Osteoblast (primary cell): ENCODE measurements around the gene AMER3. TPM values are rescaled to one million over a fixed set of nuclear protein-coding genes. Genes with fewer than 3 reads are reported as not detected.

Experiments
- DNase-seq: peaks from one replicate; pipeline ENCODE4 v3.0.0; 2011; ENCODE audit warnings: low spot score, mixed read lengths; ENCODE audit not compliant: insufficient read length; ENCODE audit errors: missing footprints
- H2AFZ ChIP-seq: 2 replicates; pipeline ENCODE4 v1.6.0; 2011; ENCODE audit warnings: mild to moderate bottlenecking, low read length
- H3K27ac ChIP-seq: 2 replicates; pipeline ENCODE4 v1.5.1; 2011; ENCODE audit warnings: mild to moderate bottlenecking, low read depth, low read length, moderate library complexity
- H3K27me3 ChIP-seq: 2 replicates; pipeline ENCODE4 v1.6.0; 2012; ENCODE audit warnings: mild to moderate bottlenecking, control low read depth, inconsistent platforms, low read length, moderate library complexity; ENCODE audit not compliant: insufficient read depth
- H3K36me3 ChIP-seq: 2 replicates; pipeline ENCODE4 v1.5.1; 2011; ENCODE audit warnings: mild to moderate bottlenecking, low read length, control low read depth, moderate library complexity; ENCODE audit not compliant: insufficient read depth
- H3K4me1 ChIP-seq: 2 replicates; pipeline ENCODE4 v1.5.1; 2011; ENCODE audit warnings: mild to moderate bottlenecking, low read length, control low read depth, moderate library complexity; ENCODE audit not compliant: insufficient read depth
- H3K4me2 ChIP-seq: 2 replicates; pipeline ENCODE4 v1.6.0; 2011; ENCODE audit warnings: mild to moderate bottlenecking, low read length; ENCODE audit not compliant: insufficient read depth
- H3K4me3 ChIP-seq: fragments of 200-600 bp; sonication (generic); 3 replicates; pipeline ENCODE4 v1.5.1; 2012; ENCODE audit warnings: mild to moderate bottlenecking, low read length, inconsistent platforms; ENCODE audit not compliant: insufficient read depth
- H3K79me2 ChIP-seq: 2 replicates; pipeline ENCODE4 v1.6.0; 2012; ENCODE audit warnings: mild to moderate bottlenecking, low read length, control low read depth, inconsistent platforms; ENCODE audit not compliant: insufficient read depth
- H3K9me3 ChIP-seq: 2 replicates; pipeline ENCODE4 v1.5.1; 2011; ENCODE audit warnings: low read depth, low read length, control low read depth
- H4K20me1 ChIP-seq: 2 replicates; pipeline ENCODE4 v1.6.0; 2012; ENCODE audit warnings: mild to moderate bottlenecking, low read length, control low read depth; ENCODE audit not compliant: insufficient read depth
- total RNA-seq: library from RNA; depleted of rRNA; stranded (reverse); fragments of >200 nt; gene quantifications from 2 replicates; pipeline ENCODE4 v1.2.3, GENCODE V29; 2012
- TF ChIP-seq, protein P1 (sequence below): IDR thresholded peaks from 2 replicates; pipeline ENCODE4 v1.5.1; 2011; ENCODE audit warnings: mild to moderate bottlenecking, low read depth, low read length, moderate library complexity; ENCODE audit errors: extremely low read depth

AMER3 gene
- total RNA-seq, 1 donor = not detected

DNA sequence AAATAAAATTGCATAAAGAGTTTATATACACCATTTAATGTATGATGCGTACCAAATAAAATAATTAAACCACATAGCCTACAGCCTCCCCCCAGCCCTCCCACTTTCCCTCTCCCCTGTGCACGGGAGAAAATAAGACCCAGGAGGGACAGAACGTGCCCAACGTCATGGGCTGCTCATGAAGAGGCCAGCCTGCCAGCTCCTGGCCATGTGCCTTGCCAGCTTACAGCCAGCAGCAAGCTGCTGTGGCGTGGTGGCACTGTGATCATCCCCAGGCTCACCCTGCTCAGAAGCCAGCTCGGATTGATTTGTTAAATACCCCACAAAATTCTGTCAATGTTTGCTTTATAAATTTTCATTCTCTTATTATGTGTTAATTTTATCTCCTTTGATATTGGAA lies 18.9 kb upstream of the AMER3 start:
- no peak overlapping the region for H2AFZ ChIP-seq
- no peaks in the 10 kb centered on the region for H3K27me3 ChIP-seq
- H3K4me2 ChIP-seq = no peak overlapping the region
- H3K27ac ChIP-seq = no peak overlapping the region
- no peak for DNase-seq
- TF ChIP-seq, protein P1, sequence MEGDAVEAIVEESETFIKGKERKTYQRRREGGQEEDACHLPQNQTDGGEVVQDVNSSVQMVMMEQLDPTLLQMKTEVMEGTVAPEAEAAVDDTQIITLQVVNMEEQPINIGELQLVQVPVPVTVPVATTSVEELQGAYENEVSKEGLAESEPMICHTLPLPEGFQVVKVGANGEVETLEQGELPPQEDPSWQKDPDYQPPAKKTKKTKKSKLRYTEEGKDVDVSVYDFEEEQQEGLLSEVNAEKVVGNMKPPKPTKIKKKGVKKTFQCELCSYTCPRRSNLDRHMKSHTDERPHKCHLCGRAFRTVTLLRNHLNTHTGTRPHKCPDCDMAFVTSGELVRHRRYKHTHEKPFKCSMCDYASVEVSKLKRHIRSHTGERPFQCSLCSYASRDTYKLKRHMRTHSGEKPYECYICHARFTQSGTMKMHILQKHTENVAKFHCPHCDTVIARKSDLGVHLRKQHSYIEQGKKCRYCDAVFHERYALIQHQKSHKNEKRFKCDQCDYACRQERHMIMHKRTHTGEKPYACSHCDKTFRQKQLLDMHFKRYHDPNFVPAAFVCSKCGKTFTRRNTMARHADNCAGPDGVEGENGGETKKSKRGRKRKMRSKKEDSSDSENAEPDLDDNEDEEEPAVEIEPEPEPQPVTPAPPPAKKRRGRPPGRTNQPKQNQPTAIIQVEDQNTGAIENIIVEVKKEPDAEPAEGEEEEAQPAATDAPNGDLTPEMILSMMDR = no peak
- H3K36me3 ChIP-seq = no peaks in the 10 kb centered on the region
- H3K4me1 ChIP-seq = no peaks in the 10 kb centered on the region
- H3K79me2 ChIP-seq = no peaks in the 10 kb centered on the region
- H3K4me3 ChIP-seq = no peak overlapping the region
- no peaks in the 10 kb centered on the region for H4K20me1 ChIP-seq
- no peaks in the 10 kb centered on the region for H3K9me3 ChIP-seq

DNA sequence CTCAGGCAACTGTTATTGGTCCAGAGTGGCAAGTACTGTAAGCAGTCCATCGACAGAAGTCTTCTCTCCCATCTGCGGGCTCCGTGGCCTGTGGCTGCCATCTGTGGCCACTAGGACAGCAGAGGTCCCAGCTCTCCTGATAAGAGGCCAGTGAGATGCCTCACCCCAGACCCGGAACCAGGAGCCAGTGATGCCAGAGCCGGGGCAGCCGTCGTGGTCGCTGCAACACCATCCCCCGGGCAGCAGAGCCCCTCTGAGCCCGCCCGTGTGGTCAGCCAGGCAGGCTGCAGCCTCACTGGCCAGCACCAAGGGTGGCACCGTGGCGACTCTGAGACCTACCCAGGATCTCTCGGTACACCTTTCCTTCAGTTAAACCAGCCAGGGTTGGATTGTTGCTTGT lies 17.7 kb upstream of the AMER3 start:
- Histone ChIP-seq H3K36me3 (no peaks in the 10 kb centered on the region), H3K4me3 (no peak overlapping the region), H3K79me2 (no peaks in the 10 kb centered on the region), H3K27ac (no peak overlapping the region), H3K9me3 (no peaks in the 10 kb centered on the region), H4K20me1 (no peaks in the 10 kb centered on the region), H3K4me2 (no peak overlapping the region), H3K27me3 (no peaks in the 10 kb centered on the region), H2AFZ (no peak overlapping the region), H3K4me1 (no peaks in the 10 kb centered on the region)
- TF ChIP-seq, protein P1 = no peak
- no peak for DNase-seq

DNA sequence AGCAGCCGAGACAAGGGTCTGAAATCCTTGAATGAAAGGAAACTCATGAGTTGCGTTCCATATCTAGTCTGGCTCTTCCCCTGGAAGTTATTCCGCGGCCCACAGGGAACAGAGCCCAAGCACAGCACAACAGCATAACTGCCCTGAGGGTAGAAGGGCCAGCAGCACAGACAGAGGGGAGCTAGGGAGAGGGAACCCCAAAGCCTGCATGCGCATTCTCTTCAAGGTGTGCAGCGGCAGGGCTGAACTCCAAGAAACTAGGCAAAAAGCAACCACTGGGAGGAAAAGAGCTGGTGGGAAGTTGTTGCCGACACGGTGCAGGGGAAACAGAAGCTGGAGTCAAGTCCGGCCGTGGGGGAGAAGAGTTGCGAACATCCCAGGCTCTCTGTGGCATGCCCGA lies 14.7 kb upstream of the AMER3 start:
- TF ChIP-seq, protein P1 = no peak
- Histone ChIP-seq H3K36me3 (no peaks in the 10 kb centered on the region), H3K4me2 (no peak overlapping the region), H3K27me3 (no peaks in the 10 kb centered on the region), H2AFZ (no peak overlapping the region), H3K9me3 (no peaks in the 10 kb centered on the region), H3K79me2 (no peaks in the 10 kb centered on the region), H3K4me1 (no peaks in the 10 kb centered on the region), H3K4me3 (no peak overlapping the region), H3K27ac (no peak overlapping the region), H4K20me1 (no peaks in the 10 kb centered on the region)
- DNase-seq = no peak

DNA sequence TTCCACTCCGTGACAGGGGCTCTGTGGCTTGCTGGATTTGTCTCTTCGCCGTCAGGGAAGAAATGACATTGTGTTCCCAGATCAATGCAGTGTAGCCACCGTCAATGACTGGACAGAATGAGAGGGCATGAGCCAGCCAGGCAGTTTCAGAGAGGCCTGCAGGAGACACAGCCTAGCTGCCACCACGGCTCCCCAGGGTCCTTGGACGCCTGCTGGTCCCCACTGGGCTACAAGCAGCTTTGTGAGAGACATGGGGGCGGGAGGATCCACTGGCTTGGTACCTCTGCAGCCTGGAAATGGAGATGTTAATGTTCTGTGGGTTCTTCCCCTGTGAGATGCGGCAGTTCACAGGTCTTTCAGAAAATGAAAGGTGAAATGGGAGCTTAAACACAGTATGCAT lies 12.1 kb upstream of the AMER3 start:
- H4K20me1 ChIP-seq = no peaks in the 10 kb centered on the region
- no peaks in the 10 kb centered on the region for H3K4me1 ChIP-seq
- H2AFZ ChIP-seq = no peak overlapping the region
- no peak overlapping the region for H3K4me2 ChIP-seq
- H3K9me3 ChIP-seq = no peaks in the 10 kb centered on the region
- H3K79me2 ChIP-seq = no peaks in the 10 kb centered on the region
- no peak overlapping the region for H3K27ac ChIP-seq
- DNase-seq = no peak
- TF ChIP-seq, protein P1 = no peak
- no peaks in the 10 kb centered on the region for H3K27me3 ChIP-seq
- no peaks in the 10 kb centered on the region for H3K36me3 ChIP-seq
- no peak overlapping the region for H3K4me3 ChIP-seq
